ENCODE measurements around the gene ACOT2. TPM values are rescaled to one million over a fixed set of nuclear protein-coding genes. Genes with fewer than 3 reads are reported as not detected.
"Not testable (repeated sequence)": the region's sequence is repeated elsewhere in the genome, so short reads cannot be mapped to it uniquely, and the experiment has no call there.

ACOT2 gene
- total RNA-seq, 4 donors from 2014 or later = 52.7 to 114 (median 104) TPM

GRCh38 chr14:73570913-73571312 is 1.9 kb downstream of the ACOT2 start:
- peaks cover 9 to 28% of the 10 kb centered on the region in 2 donors for H3K4me1 ChIP-seq

DNA sequence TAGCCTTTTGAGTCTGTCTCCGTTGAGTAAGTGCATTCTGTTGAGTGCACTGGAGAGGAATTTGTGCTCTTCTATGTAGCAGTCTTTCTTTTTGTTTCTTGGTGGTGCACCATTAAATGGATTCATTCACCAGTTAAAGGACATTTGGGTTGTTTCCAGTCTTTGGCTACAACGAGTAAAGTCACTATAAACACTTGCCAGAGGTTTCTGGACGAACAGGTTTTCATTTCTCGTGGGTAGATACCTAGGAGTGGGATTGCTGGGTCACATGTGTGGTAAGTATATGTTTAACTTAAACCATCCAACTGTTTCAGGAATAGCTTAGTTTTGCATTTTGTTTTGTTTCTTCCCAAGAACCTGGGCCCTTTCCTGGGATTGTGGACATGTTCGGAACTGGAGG is 4.0 kb downstream of the ACOT2 start:
- H3K4me3 ChIP-seq, H3K9me3 ChIP-seq, ATAC-seq, DNase-seq, H3K27me3 ChIP-seq, H3K36me3 ChIP-seq: not testable (repeated sequence)
- H3K4me1 ChIP-seq = peaks cover 6 to 25% of the 10 kb centered on the region in 2 donors
- intact Hi-C loops (cut with DNase I; ENCODE audit: low total_unique reads) = loop anchor here (5.0 kb wide), 1 partner anchor 36 kb away; the partner anchor contains the start of gene ACOT1
- in situ Hi-C loops (cut with MboI; ENCODE audit: low sequenced_read_pairs in 4 of 4) = loop anchor here in 2 of 4 donors (10.0 kb wide), 2 partner anchors 48 to 68 kb away; no protein-coding TSS in a partner anchor
- H3K27ac ChIP-seq = peak overlapping the region in 1 of 4 donors; percentile 61

More at GRCh38 chr14:73570913-73571312, 1.9 kb downstream of the ACOT2 start:
- H3K27me3 ChIP-seq, H3K9me3 ChIP-seq, H3K36me3 ChIP-seq: not testable (repeated sequence)
- Histone ChIP-seq H3K27ac (peak overlapping the region in 3 of 4 donors; percentile 91 to 98 (median 97)), H3K4me3 (peak overlapping the region in 2 of 4 donors; percentile 71 to 81)
- in situ Hi-C loops (cut with MboI; ENCODE audit: low sequenced_read_pairs in 4 of 4) = loop anchor here in 2 of 4 donors (10.0 kb wide), 2 partner anchors 46 to 66 kb away; no protein-coding TSS in a partner anchor
- TF ChIP-seq, protein P1, sequence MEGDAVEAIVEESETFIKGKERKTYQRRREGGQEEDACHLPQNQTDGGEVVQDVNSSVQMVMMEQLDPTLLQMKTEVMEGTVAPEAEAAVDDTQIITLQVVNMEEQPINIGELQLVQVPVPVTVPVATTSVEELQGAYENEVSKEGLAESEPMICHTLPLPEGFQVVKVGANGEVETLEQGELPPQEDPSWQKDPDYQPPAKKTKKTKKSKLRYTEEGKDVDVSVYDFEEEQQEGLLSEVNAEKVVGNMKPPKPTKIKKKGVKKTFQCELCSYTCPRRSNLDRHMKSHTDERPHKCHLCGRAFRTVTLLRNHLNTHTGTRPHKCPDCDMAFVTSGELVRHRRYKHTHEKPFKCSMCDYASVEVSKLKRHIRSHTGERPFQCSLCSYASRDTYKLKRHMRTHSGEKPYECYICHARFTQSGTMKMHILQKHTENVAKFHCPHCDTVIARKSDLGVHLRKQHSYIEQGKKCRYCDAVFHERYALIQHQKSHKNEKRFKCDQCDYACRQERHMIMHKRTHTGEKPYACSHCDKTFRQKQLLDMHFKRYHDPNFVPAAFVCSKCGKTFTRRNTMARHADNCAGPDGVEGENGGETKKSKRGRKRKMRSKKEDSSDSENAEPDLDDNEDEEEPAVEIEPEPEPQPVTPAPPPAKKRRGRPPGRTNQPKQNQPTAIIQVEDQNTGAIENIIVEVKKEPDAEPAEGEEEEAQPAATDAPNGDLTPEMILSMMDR (IDR thresholded peaks at IDR 0.05 in 4 of 5, conservative IDR thresholded peaks at IDR 0.05 in 1 of 5) = peak; percentile 38 to 67 (median 54)
- intact Hi-C loops (cut with DNase I; ENCODE audit: low total_unique reads) = loop anchor here (2.0 to 5.0 kb wide), 2 partner anchors 34 to 62 kb away; partner anchors contain the start of gene ACOT1
- DNase-seq = peak in 1 of 2 donors; percentile 71
- ATAC-seq = peak; percentile 41 to 57

- Histone ChIP-seq H3K4me1 (peaks cover 0 to 21% of the 10 kb centered on the region in 2 donors), H3K27ac (peak overlapping the region in 1 of 4 donors; percentile 61)
- H3K27me3 ChIP-seq, H3K9me3 ChIP-seq, H3K4me3 ChIP-seq, H3K36me3 ChIP-seq, DNase-seq, ATAC-seq: not testable (repeated sequence)
- intact Hi-C loops (cut with DNase I; ENCODE audit: low total_unique reads) = loop anchor here (5.0 kb wide), 1 partner anchor 36 kb away; the partner anchor contains the start of gene ACOT1
- in situ Hi-C loops (cut with MboI; ENCODE audit: low sequenced_read_pairs in 4 of 4) = loop anchor here in 2 of 4 donors (10.0 kb wide), 2 partner anchors 49 to 69 kb away; no protein-coding TSS in a partner anchor
Observed at GRCh38 chr14:73573740-73574139, 4.7 kb downstream of the ACOT2 start.

DNA sequence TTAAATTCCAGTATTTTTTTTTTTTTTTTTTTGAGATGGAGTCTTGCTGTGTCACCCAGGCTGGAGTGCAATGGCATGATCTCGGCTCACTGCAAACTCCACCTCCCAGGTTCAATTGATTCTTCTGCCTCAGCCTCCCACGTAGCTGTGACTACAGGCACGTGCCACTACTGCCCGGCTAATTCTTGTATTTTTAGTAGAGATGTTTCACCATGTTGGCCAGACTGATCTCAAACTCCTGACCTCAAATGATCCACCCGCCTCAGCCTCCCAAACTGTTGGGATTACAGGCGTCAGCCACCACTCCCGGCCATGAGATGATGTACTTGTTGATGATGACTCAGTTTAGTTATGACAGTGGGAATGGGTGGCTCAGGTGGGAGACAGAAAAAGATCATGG is 5.2 kb downstream of the ACOT2 start:
- in situ Hi-C loops (cut with MboI; ENCODE audit: low sequenced_read_pairs in 4 of 4) = loop anchor here in 2 of 4 donors (10.0 kb wide), 2 partner anchors 49 to 69 kb away; no protein-coding TSS in a partner anchor
- H3K4me1 ChIP-seq = peaks cover 0 to 20% of the 10 kb centered on the region in 2 donors
- intact Hi-C loops (cut with DNase I; ENCODE audit: low total_unique reads) = loop anchor here (5.0 kb wide), 1 partner anchor 37 kb away; the partner anchor contains the start of gene ACOT1
- not testable (repeated sequence) for H3K9me3 ChIP-seq, ATAC-seq, H3K27ac ChIP-seq, H3K27me3 ChIP-seq, H3K4me3 ChIP-seq, H3K36me3 ChIP-seq, DNase-seq

GRCh38 chr14:73576391-73576790 is 7.4 kb downstream of the ACOT2 start:
- TF ChIP-seq, protein P1 (IDR thresholded peaks at IDR 0.05 in 4 of 5, conservative IDR thresholded peaks at IDR 0.05 in 1 of 5) = no peak
- no peak for TF ChIP-seq POLR2A (IDR thresholded peaks at IDR 0.05)
- ATAC-seq = no peak
- Histone ChIP-seq H3K36me3 (peaks cover 0 to 5% of the 10 kb centered on the region in 2 donors), H3K27ac (no peak overlapping the region), H3K27me3 (no peaks in the 10 kb centered on the region), H3K4me1 (peaks cover 0 to 9% of the 10 kb centered on the region in 2 donors), H3K9me3 (no peaks in the 10 kb centered on the region), H3K4me3 (no peak overlapping the region)
- no peak for DNase-seq
- in situ Hi-C loops (cut with MboI; ENCODE audit: low sequenced_read_pairs in 4 of 4) (loop anchor here in 2 of 4 donors (10.0 kb wide), 2 partner anchors 52 to 72 kb away; no protein-coding TSS in a partner anchor), intact Hi-C loops (cut with DNase I; ENCODE audit: low total_unique reads) (no loop called here)

DNA sequence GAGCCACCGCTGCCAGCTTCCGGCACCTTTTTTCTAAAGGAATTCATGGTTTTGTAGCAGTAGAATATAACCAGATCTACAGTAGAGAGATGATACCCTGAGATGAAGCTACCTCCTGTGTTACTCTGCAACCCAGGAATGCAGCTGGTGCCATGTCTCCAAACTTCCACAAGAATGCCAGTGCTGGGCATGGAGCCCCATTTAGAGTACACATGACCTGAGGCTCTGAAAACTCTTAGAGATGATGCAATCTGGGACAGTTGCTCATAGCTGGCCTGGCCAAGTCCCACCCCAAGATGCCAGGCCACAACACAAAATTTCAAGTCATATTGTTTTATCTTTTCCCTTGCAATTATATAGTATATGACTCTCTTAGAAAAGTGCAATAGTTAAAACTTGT is 8.2 kb downstream of the ACOT2 start:
- H3K27me3 ChIP-seq; DNase-seq; intact Hi-C loops (cut with DNase I; ENCODE audit: low total_unique reads); H3K36me3 ChIP-seq; H3K4me1 ChIP-seq; H3K9me3 ChIP-seq; H3K4me3 ChIP-seq: not testable (repeated sequence)
- ATAC-seq = peak; percentile 85 to 97
- peak overlapping the region in 3 of 4 donors; percentile 41 to 57 (median 49) for H3K27ac ChIP-seq
- in situ Hi-C loops (cut with MboI; ENCODE audit: low sequenced_read_pairs in 4 of 4) = loop anchor here in 2 of 4 donors (10.0 kb wide), 2 partner anchors 52 to 72 kb away; no protein-coding TSS in a partner anchor

GRCh38 chr14:73582102-73582979 is 13.3 kb downstream of the ACOT2 start:
- H3K27me3 ChIP-seq; H3K27ac ChIP-seq; H3K4me1 ChIP-seq; intact Hi-C loops (cut with DNase I; ENCODE audit: low total_unique reads); in situ Hi-C loops (cut with MboI; ENCODE audit: low sequenced_read_pairs in 4 of 4); H3K36me3 ChIP-seq; DNase-seq; H3K4me3 ChIP-seq; ATAC-seq; H3K9me3 ChIP-seq: not testable (repeated sequence)
